Measurements from ENCODE around the gene PTPRU.

The PTPRU gene

DNA sequence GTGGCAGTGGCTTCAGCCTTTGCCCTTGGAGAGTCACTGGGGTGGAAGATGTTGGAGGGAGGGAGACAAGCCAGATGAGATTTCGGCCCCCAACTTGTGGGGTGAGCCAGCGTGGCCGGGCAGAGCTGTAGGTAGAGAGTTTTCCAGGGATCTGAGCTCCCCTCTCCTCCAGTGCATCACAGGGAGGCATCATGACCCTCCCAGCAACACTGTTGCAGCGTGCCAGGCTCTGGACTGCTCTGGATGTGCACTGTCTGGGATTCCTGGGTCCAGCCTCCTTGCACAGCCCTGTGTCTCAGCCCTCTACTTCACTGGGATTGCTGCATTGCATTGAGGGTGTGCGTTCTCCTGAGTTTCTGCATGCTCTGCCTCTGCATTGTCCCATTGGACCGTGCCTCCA lies 8.9 kb downstream of the PTPRU start:
- no peak for TF ChIP-seq KLF16 (tag by site-specific recombination; IDR thresholded peaks at IDR 0.05)
- ChIA-PET CTCF (interaction anchor here (0.6 to 2.0 kb wide), 6 partner anchors 14 to 1551 kb away, joined by 3 to 12 read pairs (median 4); no protein-coding TSS in a partner anchor), POLR2A (no interaction called here)
- no peak overlapping the region for H3K4me3 ChIP-seq (ENCODE audit: low read depth, low read length)
- no peaks in the 10 kb centered on the region for H3K9me3 ChIP-seq (ENCODE audit: control insufficient read depth, insufficient read depth, low read depth, low read length)
- H3K4me1 ChIP-seq (ENCODE audit: control insufficient read depth, insufficient read depth, low read length) = no peaks in the 10 kb centered on the region
- no peak overlapping the region for H3K27ac ChIP-seq (ENCODE audit: extremely low read depth, low read depth, low read length)
- H3K36me3 ChIP-seq (ENCODE audit: control insufficient read depth in 2 of 2, insufficient read depth in 1 of 2, low read length in 2 of 2) = no peaks in the 10 kb centered on the region

DNA sequence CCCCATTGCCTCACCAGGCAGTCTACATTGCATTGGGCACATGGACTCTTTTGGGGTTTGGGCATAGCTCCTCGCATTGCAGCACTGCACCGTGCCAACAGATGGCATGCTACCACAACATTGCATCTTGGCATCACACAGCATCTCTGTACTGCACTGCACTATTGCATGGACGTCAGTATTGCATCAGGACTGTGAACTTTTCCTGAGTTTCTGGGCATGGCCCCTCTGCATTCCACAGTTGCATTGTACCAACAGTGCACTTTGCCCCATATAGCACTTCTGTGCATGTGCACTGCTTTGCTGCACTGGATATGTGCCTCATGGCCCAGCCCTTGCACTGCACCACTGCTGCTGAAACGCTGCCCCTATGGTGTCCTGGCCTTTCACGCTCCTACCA lies 9.6 kb downstream of the PTPRU start:
- no peaks in the 10 kb centered on the region for H3K4me1 ChIP-seq (ENCODE audit: control insufficient read depth, insufficient read depth, low read length)
- ChIA-PET POLR2A (interaction anchor here (0.8 kb wide), 1 partner anchor 25 kb away, joined by 5 read pairs; no protein-coding TSS in a partner anchor), CTCF (interaction anchor here (0.6 to 1.1 kb wide), 2 partner anchors 26 to 86 kb away, joined by 3 read pairs; no protein-coding TSS in a partner anchor)
- no peak overlapping the region for H3K27ac ChIP-seq (ENCODE audit: extremely low read depth, low read depth, low read length)
- H3K4me3 ChIP-seq (ENCODE audit: low read depth, low read length) = no peak overlapping the region
- TF ChIP-seq, protein P1, sequence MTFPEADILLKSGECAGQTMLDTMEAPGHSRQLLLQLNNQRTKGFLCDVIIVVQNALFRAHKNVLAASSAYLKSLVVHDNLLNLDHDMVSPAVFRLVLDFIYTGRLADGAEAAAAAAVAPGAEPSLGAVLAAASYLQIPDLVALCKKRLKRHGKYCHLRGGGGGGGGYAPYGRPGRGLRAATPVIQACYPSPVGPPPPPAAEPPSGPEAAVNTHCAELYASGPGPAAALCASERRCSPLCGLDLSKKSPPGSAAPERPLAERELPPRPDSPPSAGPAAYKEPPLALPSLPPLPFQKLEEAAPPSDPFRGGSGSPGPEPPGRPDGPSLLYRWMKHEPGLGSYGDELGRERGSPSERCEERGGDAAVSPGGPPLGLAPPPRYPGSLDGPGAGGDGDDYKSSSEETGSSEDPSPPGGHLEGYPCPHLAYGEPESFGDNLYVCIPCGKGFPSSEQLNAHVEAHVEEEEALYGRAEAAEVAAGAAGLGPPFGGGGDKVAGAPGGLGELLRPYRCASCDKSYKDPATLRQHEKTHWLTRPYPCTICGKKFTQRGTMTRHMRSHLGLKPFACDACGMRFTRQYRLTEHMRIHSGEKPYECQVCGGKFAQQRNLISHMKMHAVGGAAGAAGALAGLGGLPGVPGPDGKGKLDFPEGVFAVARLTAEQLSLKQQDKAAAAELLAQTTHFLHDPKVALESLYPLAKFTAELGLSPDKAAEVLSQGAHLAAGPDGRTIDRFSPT (tag by site-specific recombination; IDR thresholded peaks at IDR 0.05) = no peak
- TF ChIP-seq, protein P2, sequence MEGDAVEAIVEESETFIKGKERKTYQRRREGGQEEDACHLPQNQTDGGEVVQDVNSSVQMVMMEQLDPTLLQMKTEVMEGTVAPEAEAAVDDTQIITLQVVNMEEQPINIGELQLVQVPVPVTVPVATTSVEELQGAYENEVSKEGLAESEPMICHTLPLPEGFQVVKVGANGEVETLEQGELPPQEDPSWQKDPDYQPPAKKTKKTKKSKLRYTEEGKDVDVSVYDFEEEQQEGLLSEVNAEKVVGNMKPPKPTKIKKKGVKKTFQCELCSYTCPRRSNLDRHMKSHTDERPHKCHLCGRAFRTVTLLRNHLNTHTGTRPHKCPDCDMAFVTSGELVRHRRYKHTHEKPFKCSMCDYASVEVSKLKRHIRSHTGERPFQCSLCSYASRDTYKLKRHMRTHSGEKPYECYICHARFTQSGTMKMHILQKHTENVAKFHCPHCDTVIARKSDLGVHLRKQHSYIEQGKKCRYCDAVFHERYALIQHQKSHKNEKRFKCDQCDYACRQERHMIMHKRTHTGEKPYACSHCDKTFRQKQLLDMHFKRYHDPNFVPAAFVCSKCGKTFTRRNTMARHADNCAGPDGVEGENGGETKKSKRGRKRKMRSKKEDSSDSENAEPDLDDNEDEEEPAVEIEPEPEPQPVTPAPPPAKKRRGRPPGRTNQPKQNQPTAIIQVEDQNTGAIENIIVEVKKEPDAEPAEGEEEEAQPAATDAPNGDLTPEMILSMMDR (tag by site-specific recombination; IDR thresholded peaks at IDR 0.05) = peak; percentile 80
- peak; percentile 69 for TF ChIP-seq ZBTB44 (tag by site-specific recombination; IDR thresholded peaks at IDR 0.05)
- H3K36me3 ChIP-seq (ENCODE audit: control insufficient read depth in 2 of 2, insufficient read depth in 1 of 2, low read length in 2 of 2) = no peaks in the 10 kb centered on the region
- H3K9me3 ChIP-seq (ENCODE audit: control insufficient read depth, insufficient read depth, low read depth, low read length) = no peaks in the 10 kb centered on the region

- POLR2A ChIA-PET = no interaction called here
- TF ChIP-seq ZSCAN23 (tag by site-specific recombination; IDR thresholded peaks at IDR 0.05) = no peak
- TF ChIP-seq ZNF830 (tag by site-specific recombination; IDR thresholded peaks at IDR 0.05; ENCODE audit: low read depth) = no peak
- no peak for TF ChIP-seq ZNF555 (tag by site-specific recombination; conservative IDR thresholded peaks at IDR 0.05)
- TF ChIP-seq ZSCAN4 (tag by site-specific recombination; IDR thresholded peaks at IDR 0.05) = no peak
- TF ChIP-seq ZEB2 (tag by site-specific recombination; IDR thresholded peaks at IDR 0.05) = no peak
- TF ChIP-seq ZBTB44 (tag by site-specific recombination; IDR thresholded peaks at IDR 0.05) = no peak
- no peak for TF ChIP-seq YY1 (tag by site-specific recombination; IDR thresholded peaks at IDR 0.05)
- no peak for TF ChIP-seq ZNF518A (tag by site-specific recombination; conservative IDR thresholded peaks at IDR 0.05; ENCODE audit: low read depth)
- TF ChIP-seq ZSCAN18 (tag by site-specific recombination; IDR thresholded peaks at IDR 0.05) = no peak
- no peak for TF ChIP-seq ZNF544 (tag by site-specific recombination; IDR thresholded peaks at IDR 0.05)
- no peak for TF ChIP-seq ZNF324 (tag by site-specific recombination; IDR thresholded peaks at IDR 0.05)
- no peak for TF ChIP-seq ZNF626 (tag by site-specific recombination; IDR thresholded peaks at IDR 0.05)
Measured at GRCh38 chr1:29247044-29247443, 10.7 kb downstream of the PTPRU start.

More at GRCh38 chr1:29247044-29247443, 10.7 kb downstream of the PTPRU start:
- Histone ChIP-seq H3K4me3 (ENCODE audit: low read depth, low read length) (no peak overlapping the region), H3K4me1 (ENCODE audit: control insufficient read depth, insufficient read depth, low read length) (no peaks in the 10 kb centered on the region), H3K36me3 (ENCODE audit: control insufficient read depth in 2 of 2, insufficient read depth in 1 of 2, low read length in 2 of 2) (no peaks in the 10 kb centered on the region), H3K27ac (ENCODE audit: extremely low read depth, low read depth, low read length) (no peak overlapping the region), H3K9me3 (ENCODE audit: control insufficient read depth, insufficient read depth, low read depth, low read length) (no peaks in the 10 kb centered on the region)
- CTCF ChIA-PET = interaction anchor here (0.5 to 0.6 kb wide), 2 partner anchors 16 to 1201 kb away, joined by 3 to 4 read pairs; no protein-coding TSS in a partner anchor
